ENCODE results near the gene FAM234B. TPM values are rescaled to one million over a fixed set of nuclear protein-coding genes. Genes with fewer than 3 reads are reported as not detected.

The FAM234B gene
- total RNA-seq, 1 experiment from 2014 or later = 0.76 TPM

DNA sequence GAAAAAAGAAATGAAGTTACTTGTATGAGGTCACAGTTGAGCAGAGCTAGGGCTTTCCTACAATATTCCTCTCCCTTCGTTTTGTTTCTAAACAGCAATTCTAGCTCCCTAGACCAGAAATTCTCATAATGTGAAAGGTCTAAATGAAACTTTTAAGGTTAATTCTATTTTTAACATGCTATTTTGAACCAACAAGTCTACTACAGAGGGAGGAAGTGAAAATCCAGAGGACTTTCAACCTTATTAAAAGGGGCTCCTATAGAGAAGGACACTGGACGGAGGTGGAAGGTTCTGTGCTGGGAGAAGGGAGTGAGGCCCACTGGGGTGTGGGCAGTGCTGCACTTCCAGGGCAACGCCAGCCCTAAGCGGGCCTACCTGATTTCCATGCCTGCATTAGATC lies 45.9 kb downstream of the FAM234B start:
- DNase-seq (ENCODE audit: low spot score) = no peak

DNA sequence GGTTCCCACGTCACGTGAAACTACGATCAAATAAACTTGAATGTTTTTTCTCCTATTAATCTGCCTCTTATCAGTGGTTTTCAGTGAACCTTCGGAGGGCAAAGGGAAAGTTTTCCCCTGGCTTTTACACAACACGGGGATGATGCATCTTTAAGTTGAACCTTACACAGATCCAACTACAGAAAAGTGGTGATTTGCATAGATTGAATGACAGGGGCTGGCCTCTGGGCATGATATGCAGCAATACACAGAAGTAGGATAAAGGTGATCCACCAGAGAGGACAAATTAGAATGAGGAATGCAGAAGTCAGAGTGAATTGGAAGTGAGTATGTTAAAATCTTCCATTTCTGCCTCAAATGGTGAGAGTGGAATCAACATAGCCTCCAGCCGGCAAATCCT lies 47.7 kb downstream of the FAM234B start:
- no peak for DNase-seq (ENCODE audit: low spot score)

DNA sequence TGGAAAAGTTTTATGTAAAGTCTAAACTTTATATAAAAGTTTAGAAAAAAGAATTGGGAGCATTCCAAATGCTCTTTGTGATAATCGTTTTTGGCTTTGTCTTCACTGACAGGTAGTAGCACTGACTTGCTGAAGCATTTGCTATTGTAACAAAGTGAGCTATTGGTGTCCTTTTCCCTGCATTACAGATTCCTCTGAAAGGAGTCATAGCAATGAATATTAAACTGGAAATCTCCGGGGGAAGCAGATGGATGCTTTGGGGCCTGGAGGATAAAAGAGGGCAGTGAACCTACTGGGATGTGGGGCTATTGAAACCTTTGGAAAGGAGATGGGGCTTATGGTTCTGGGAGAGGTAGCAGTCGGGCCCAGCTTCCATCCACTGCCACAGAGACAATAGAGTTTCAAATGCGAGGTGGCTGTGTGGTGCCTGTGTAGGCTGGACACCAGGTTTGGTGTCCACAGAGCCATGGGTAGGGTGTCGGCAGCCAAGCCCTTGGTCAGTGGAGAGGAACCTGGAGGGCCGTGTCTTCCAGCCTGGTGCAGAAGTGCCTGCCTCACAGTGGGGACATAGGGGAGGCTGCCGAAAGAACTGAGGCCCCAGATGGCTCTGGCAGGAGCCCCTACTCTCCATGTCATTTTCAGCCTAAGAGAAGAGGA lies 49.1 kb downstream of the FAM234B start:
- no peak for DNase-seq (ENCODE audit: low spot score)

DNA sequence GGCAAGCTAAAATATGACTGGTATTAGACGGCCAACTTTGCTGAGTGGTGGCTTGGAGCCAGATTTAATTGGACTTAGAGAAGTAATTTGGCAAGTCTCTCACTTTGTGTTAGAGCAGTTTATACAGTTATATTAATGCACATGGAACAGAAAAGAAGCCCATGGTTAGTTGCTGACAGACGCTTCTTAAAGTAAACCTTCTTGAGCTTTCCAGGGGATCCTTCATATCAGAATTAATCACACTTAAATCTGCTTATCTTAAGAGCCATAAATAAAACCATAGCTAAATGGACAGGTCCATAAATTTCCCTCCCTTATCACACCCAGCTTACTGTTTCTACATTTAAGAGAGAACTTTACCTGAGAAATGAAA lies 49.7 kb downstream of the FAM234B start:
- no peak for DNase-seq (ENCODE audit: low spot score)

DNA sequence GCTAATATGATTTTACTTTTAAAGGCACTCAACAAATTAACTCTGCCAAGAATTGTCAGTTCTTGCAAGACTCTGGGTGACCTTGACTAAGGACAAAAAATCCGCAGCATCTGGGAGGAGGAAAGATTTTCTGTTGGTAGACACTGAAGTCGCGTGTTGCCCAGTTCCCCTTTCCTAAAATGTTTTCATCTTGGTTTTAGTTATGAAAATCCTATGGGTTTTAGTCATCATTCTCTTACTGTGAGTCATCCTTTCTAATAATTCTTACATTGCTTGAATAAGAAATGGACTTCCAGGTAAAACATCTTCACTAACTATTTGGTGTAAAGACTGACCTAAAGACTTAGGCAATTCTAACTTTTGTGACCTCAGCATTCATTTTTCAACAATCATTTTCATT lies 50.2 kb downstream of the FAM234B start:
- no peak for DNase-seq (ENCODE audit: low spot score)

DNA sequence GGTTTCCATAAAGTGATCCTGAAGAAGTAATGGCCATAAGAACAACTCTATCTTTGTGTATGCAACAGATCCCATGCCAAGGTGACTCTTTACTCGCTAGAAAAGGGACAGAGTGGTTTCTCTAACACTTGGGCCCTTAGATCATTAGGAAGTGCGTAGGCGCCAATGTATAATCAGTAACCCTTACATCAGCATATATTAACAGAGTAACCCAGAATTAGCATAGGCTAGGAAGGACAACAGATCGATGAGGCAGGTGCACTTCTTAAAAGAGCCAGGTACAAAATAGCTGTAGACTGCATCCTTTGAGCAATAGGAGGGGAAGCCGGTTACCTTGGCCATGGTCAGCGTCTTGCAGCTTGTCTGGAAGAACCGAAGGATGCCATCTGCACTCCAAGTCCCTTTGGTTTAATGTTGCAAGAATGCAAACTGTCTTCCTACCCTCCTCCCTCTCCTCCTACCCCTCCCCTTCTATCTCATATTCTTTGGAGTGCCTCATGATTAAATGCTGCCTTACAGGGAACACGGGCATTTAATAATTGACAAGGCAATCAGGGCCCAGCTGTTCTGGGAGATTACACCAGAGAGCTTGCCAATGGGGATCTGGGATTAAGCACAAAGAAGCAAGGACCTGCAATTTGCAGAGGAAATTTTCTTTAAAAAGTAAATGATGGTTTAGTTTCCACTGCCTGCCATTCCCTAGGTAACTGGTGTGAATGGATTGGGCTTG lies 51.2 kb downstream of the FAM234B start:
- no peak for DNase-seq (ENCODE audit: low spot score)

DNA sequence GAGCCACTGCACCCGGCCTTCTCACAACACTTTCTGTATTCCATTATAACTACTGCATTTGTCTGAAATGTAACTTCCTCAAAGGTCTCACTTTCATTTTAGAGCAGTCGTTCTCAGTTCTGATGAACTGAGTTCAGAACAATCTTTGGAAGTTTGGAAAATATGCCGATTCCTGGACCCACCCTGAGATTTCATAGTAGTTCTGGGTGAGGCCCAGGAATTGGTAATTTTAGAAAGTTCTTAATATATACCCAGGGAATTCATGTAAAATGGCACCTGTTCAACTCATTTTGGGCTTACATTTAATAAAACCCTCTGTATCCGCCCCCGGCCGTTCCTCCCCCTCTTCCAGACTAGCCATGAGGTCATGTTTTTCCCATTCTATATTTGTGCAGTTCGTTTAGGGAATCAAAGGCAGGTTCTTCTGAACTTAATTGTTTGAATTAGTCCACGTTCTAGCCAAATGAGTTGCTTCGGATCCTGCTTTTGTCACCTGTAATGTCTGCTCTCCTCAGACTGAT lies 53.4 kb downstream of the FAM234B start:
- peak; percentile 32 for DNase-seq (ENCODE audit: low spot score)

DNA sequence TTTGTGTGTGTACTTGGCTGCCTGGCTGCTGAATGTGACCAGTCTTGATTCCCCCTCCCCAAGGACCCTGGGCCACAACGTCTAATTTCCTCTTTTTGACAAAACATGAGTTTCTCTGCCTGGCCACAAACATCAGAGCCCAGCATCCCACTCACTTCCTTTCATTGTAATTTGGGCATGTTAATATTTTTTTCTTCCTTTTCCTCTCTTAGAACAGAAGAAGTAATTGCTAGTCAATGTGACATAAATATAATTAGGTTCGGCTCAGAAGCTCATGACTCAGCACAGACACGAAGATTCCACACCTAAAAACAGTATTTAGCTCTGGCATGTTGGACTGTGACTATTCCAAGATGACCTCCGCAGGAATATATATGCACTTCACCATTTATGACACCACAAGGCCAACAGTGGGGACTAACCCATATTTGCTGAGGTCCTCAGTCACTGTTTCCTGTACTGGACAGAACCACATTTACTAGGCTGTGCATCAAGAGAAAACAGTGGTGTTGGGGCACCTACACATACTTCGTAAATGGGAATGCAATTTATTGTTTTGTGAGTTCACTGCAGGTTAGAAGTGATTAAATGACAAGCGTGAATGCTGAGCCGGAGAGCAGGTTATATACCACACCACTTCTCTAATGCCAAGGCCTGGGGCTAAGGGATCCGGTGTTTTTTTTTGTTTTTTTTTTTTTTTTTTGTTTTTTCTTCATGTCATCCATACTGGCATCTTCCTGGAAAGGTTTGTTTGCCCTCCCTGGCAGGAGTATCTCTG lies 55.1 kb downstream of the FAM234B start:
- DNase-seq (ENCODE audit: low spot score) = peak; percentile 31

DNA sequence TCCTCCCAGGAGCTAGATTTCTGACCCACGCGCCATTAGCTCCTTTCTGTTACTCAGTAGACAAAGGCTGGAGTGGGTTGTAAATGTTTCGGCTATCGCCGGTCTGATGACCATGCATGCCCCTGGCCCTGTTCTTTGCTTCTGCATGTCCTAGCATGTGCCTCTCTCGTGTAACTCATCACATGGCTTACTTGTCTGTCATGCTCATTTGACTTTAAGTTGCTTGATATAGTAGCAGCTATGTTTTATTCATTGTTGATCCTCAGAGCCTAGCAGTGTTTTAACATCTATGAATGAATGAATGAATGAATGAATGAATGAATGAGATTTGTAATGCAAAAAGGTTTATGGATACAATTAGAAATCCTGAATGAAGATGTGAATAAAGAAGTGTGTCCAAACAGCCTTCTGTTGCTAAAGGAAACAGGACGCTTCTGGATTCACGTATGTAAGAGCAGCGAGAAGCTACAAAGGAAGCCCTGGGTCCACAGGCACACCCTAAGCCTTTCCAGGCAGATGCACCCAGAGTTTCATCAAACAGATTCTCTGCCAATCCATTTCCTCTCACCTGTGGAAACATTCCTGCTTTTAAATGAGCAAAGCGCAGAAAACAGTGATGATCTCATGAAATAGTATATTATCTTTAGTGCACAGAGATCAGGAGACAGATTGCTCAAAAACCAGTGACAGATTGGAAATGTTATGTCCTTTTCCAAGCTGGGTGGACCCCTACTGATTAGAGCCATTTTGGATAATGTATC lies 55.8 kb downstream of the FAM234B start:
- DNase-seq (ENCODE audit: low spot score) = peak; percentile 28

DNA sequence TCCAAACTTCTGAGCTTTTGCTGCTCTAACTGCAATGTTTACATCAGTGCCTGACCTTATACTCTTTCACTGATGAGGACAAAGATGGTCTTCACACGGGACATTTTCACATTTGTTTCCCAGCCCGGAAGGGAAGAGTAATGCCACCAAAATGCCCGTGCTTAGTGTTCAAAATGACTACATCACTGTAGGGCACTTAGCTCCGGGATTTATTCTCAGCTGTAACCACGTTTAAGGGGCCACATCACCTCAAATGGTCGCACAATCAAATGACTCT lies 56.4 kb downstream of the FAM234B start:
- no peak for DNase-seq (ENCODE audit: low spot score)

DNA sequence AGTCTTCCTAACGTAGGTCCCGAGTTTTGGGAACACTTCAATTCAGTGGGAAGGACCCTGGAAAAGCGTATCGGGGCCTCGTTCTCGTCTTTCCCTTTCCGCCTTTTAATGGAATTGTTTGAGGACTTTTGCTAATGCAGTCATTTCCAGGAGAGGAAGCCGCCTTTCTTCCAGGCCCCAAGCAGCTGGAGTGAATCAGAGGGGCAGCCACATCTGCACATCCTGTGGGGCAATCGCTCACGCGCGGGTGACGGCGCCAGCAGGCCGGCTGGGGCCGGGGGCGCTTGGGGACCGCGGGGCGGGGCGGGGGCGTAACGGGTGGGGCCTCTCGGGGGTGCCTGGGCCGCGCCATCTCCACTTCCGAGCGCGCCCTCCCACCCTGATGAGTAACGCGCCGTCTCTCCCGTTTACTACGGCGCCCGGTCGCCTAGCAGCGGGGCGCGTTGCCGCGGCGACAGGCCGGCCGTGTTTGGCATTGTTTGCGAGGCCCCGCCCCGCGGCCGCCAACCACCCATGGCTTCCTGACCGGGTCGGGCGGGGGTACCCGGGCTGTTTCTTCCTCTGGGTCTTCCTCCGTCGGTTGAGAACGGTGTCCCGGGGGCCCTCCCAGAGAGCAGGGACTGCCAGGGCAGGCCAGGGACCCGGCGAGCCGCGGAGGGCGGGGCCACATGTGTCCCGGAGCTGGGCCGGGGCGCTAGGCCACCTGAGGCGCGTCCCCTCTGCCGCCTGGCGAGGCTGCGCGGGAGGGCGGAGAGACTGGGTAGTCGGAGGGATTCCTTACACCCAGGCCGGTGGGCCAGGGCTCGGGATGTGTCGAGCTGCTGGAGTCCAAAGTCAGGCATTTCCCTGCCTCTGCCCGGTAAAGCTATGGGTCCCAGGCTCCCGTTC lies 56.9 kb downstream of the FAM234B start:
- peak; percentile 95 for DNase-seq (ENCODE audit: low spot score)

DNA sequence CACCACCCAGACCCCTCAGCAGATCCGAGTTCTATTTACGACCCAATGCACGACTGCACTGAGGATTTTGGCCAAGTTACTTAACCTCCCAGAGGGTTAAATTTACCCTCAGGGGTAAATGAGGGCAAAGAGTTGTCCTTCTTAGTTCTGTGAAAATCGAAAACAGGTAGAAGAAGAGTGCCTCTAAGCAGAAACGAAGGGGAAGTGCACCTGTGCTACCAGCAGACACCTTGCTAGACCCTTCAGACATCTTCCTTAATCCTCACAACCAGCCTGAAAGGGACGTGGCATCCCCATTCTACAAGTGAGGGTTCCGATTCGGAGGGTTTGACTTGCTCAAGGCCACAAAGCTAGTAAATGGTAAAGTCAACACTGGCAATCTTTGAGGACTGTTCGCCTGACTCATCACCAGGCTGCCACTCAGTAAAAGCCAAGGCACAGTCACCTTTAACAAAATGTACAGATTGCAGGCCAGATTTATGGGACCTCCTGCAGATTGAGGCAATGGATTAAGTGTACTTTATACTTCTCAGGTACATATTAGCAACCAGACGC lies 57.7 kb downstream of the FAM234B start:
- DNase-seq (ENCODE audit: low spot score) = peak; percentile 91

DNA sequence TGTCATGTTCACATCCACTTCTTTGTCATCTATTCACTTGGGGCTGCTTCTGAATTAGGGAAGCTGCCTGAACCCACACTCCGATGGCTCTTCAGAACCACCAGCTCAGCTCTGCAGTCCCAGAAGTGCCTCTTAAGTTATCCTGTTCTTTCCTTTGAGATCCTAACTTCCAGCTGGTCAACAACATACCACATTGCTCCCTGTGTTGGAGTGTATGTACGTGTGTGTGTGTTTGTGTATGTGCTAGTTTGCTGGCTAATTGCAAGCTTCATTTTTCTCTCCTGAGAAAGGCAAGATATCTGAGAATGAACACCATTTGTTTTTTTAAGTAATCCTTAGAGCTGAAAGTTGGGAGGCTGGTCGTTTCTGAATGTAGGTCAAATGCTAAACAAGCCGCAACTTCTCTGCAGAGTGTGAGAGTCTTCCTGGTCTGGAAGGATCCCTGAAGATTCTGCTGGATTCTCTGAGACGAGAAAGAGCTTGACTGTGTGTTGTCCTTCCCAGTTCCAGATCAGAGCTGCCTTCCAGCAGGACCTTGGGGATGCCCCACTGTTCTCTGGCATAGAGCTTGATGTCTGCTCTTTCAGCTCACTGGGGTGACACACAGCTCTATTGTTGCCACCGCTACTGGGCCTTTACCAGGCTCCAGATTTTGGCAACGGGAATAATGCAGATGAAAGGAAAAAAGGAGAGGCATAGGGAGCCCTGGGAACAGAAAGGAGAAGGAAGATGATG lies 58.4 kb downstream of the FAM234B start:
- peak; percentile 61 for DNase-seq (ENCODE audit: low spot score)

DNA sequence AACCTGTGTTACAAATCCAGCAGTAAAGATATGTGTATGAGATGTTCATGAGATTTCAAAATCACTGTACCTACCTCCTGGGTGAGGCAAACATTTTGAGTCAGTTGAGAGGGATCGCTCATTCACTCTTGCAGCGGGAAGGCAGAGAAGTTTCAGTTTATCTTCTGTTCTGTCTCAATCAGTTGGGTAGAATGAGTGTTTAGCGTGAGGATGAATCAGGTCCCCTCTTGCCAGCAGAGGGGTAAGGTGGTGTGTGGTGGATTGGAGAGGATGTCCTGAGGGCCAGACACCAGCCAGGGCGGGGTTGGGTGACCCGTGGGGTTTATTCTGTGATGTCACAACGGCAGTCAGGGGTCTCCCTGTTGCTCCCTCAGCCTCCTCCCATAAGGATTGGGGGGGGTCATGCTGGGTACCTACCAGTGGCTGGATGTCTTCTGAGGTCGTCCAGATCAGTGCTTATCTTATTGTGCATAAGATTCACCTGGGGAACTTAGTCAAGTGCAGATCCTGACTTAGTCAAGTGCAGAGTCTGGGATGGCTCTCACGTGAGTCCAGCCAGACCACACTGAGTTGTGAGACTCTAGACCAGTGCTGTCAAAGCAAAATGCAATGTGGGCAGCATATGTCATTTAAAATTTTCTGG lies 59.3 kb downstream of the FAM234B start, which contains the start of gene GSG1:
TSS of gene GSG1 (minus strand) at position 277 of the 643 bp plus-strand sequence. CDS start at position 122, 155 bp downstream.
- no peak for DNase-seq (ENCODE audit: low spot score)

DNA sequence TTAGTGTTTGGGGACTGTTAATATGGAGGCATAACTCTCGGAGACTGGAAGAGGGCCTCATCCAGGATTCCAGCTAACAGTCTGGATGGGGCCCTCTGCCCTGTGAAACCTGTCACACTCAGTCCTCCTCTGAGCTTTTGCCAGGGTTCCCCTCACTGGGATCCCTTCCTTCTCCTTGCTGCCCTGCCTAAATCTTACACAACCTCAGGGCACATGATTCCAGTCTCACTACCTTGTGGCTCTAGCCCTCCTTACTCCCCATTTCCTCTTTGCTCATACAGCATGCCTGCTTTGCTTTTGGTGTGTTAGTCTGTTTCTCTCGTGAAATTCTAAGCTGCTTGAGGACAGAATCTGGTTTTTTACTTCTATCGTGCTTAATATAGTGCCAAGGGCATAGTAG lies 60.2 kb downstream of the FAM234B start:
- no peak for DNase-seq (ENCODE audit: low spot score)

DNA sequence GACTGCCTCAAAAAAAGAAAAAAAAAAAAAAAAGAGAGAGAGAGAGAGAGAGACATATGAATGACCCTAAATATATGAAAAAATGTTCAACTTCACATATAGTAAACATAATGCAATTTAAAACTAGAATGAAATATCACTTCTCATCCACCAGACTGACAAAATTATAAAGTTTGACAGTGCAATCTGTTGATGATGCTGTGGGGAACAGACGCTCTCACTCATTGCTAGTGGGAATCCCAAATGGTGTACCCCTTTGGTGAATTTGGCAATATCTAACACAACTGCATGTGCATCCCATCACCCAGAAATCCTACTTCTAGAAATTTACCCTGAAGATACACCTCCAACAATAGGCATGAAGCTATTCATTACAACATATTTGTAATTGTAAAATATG lies 61.6 kb downstream of the FAM234B start:
- DNase-seq (ENCODE audit: low spot score) = no peak

DNA sequence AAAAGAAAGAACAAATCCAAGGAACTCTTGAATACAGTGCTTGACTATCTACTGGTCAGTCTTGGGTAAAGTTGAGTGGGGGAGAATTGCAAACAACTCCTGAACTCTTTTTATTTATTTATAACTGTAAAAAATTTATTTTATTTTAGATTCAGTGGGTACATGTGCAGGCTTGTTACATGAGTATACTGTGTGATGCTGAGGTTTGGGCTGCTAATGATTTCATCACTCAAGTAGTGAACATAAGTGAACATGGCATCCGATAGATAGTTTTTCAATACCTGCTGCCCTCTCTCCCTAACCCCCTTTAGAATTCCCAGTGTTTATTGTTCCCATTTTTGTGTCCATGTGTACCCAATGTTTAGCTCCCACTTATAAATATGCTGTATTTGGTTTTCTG lies 62.5 kb downstream of the FAM234B start:
- no peak for DNase-seq (ENCODE audit: low spot score)

DNA sequence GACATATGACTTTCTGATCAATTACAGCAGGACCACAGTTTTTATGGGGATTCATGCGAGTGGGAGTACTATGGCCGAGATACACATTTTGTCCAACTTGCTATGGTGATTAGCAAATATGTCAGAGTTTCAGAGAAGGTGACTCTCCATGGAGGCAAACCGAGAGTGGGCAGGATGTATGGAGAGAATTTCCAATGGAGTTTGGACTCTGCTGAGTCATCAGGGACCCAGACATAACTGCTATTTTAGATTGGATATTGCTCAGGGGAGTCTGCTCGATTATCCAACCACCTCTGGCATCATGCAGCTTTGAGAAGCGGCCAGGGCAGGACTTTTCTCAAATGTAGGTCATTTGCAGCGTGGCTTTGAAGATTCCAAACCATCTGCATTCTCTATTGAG lies 68.8 kb downstream of the FAM234B start:
- DNase-seq (ENCODE audit: low spot score) = no peak
